B cell (primary cell): ENCODE data around the gene GNA14. TPM values are rescaled to one million over a fixed set of nuclear protein-coding genes. Genes with fewer than 3 reads are reported as not detected.

ENCODE experiments used
- ATAC-seq: fragments of 200-7000 bp; cut with Tn5 transposase; one replicate; pipeline ENCODE4 v1.10.0; 2021; ENCODE audit warnings: low read depth, mild to moderate bottlenecking, moderate number of reproducible peaks, moderate library complexity
- CTCF ChIA-PET: fragments of 350-600 bp; sonication (Branson Sonifier 250); formaldehyde crosslinking; loops from one replicate; lab custom pipeline; 2021; ENCODE audit warnings: antibody characterized with exemption, inconsistent platforms; lab: Charles Lee
- POLR2A ChIA-PET: fragments of 350-600 bp; sonication (Branson Sonifier 250); formaldehyde crosslinking; loops from one replicate; lab custom pipeline; 2021; ENCODE audit warnings: antibody characterized with exemption; lab: Charles Lee
- DNase-seq: peaks from one replicate; pipeline ENCODE4 v3.0.0; 2013
- H2AFZ ChIP-seq: 2 replicates; pipeline ENCODE4 v1.6.1; 2012; ENCODE audit warnings: mild to moderate bottlenecking, low read depth, low read length; ENCODE audit not compliant: insufficient read depth, poor library complexity, severe bottlenecking
- H3K27ac ChIP-seq, 2 donors: 1 replicate in 1 of 2; 2 replicates in 1 of 2; pipeline ENCODE4 v1.5.1; 2012 to 2013; ENCODE audit warnings: low read length in 2 of 2, mild to moderate bottlenecking in 2 of 2, moderate library complexity in 1 of 2
- H3K27me3 ChIP-seq, 4 experiments: fragments of 200-600 bp in 1 of 4; sonication (generic) in 1 of 4; replicated peaks in 1 of 4; 1 replicate in 2 of 4; 2 replicates in 2 of 4; pipeline versions ENCODE4 v1.6.1 to v1.7.0; 2013 to 2016; ENCODE audit warnings: low read length in 3 of 4, mild to moderate bottlenecking in 2 of 4, mixed read lengths in 1 of 4, moderate library complexity in 1 of 4; ENCODE audit not compliant: insufficient read depth in 4 of 4, control insufficient read depth in 3 of 4; ENCODE audit errors: control extremely low read depth in 1 of 4
- H3K36me3 ChIP-seq, 2 experiments: replicated peaks in 1 of 2; 1 replicate in 1 of 2; 2 replicates in 1 of 2; pipeline versions ENCODE4 v1.6.1 to v1.7.1; 2013; ENCODE audit warnings: low read length in 1 of 2; ENCODE audit not compliant: insufficient read depth in 2 of 2, control insufficient read depth in 1 of 2; ENCODE audit errors: control extremely low read depth in 1 of 2, extremely low read depth in 1 of 2
- H3K4me1 ChIP-seq, 2 donors: fragments of 200-600 bp in 1 of 2; sonication (generic) in 1 of 2; 1 replicate in 1 of 2; 2 replicates in 1 of 2; pipeline versions ENCODE4 v1.5.1 to v1.6.1; 2013 to 2017; ENCODE audit warnings: low read length in 2 of 2; ENCODE audit not compliant: control insufficient read depth in 2 of 2, insufficient read depth in 2 of 2
- H3K4me2 ChIP-seq: replicated peaks from 2 replicates; pipeline ENCODE3; 2012; ENCODE audit warnings: mild to moderate bottlenecking, low read depth, low read length; ENCODE audit not compliant: poor library complexity, severe bottlenecking
- H3K4me3 ChIP-seq, 5 experiments: fragments of 200-600 bp in 1 of 5; sonication (generic) in 1 of 5; 1 replicate in 3 of 5; 2 replicates in 2 of 5; pipeline versions ENCODE4 v1.5.1 to v1.7.0; 2011 to 2016; ENCODE audit warnings: low read length in 4 of 5, mild to moderate bottlenecking in 4 of 5, low read depth in 2 of 5, control low read depth in 1 of 5, moderate library complexity in 1 of 5; ENCODE audit not compliant: insufficient read depth in 1 of 5; ENCODE audit errors: control extremely low read depth in 1 of 5, extremely low read depth in 1 of 5
- H3K79me2 ChIP-seq: fragments of 200-600 bp; sonication (generic); one replicate; pipeline ENCODE4 v1.6.0; 2016; ENCODE audit warnings: low read length; ENCODE audit not compliant: control insufficient read depth, insufficient read depth
- H3K9ac ChIP-seq: fragments of 200-600 bp; sonication (generic); 2 replicates; pipeline ENCODE4 v1.6.1; 2017; ENCODE audit warnings: mild to moderate bottlenecking, low read length, moderate library complexity
- H3K9me3 ChIP-seq, 3 donors: one replicate each; pipeline versions ENCODE4 v1.6.1 to v1.7.1; 2013; ENCODE audit warnings: low read length in 2 of 3; ENCODE audit not compliant: control insufficient read depth in 2 of 3, insufficient read depth in 1 of 3; ENCODE audit errors: control extremely low read depth in 1 of 3
- H4K20me1 ChIP-seq: 2 replicates; pipeline ENCODE4 v1.6.0; 2012; ENCODE audit warnings: mild to moderate bottlenecking, low read length; ENCODE audit not compliant: insufficient read depth, control insufficient read depth, poor library complexity, severe bottlenecking
- H3K27ac Mint-ChIP-seq: one replicate; pipeline ENCODE4 v1.8.0; 2021; ENCODE audit warnings: mixed read lengths
- H3K27me3 Mint-ChIP-seq: one replicate; pipeline ENCODE4 v1.8.0; 2021; ENCODE audit warnings: mixed read lengths
- H3K4me1 Mint-ChIP-seq: one replicate; pipeline ENCODE4 v1.8.0; 2021; ENCODE audit warnings: mixed read lengths
- H3K4me3 Mint-ChIP-seq: one replicate; pipeline ENCODE4 v1.8.0; 2021; ENCODE audit warnings: mixed read lengths
- H3K9me3 Mint-ChIP-seq: one replicate; pipeline ENCODE4 v1.8.0; 2022; ENCODE audit warnings: mixed read lengths; ENCODE audit not compliant: insufficient read depth
- EZH2 ChIP-seq: IDR thresholded peaks from 2 replicates; pipeline ENCODE4 v1.6.1; 2012; ENCODE audit warnings: borderline replicate concordance, low read depth, mild to moderate bottlenecking, moderate library complexity, low read length; ENCODE audit not compliant: insufficient read depth, poor library complexity, severe bottlenecking
- WGBS: methylation state at CpG from one replicate; pipeline ENCODE4 v1.1.5; 2013; ENCODE audit warnings: missing lambda C conversion rate; ENCODE audit not compliant: insufficient coverage; 5-methylcytosine and 5-hydroxymethylcytosine counted together
- intact Hi-C: fragments of 100-400 bp; cut with micrococcal nuclease; formaldehyde crosslinking; loops from one replicate; pipeline ENCODE4 v1.10.0; 2022
- polyA plus RNA-seq: library from polyadenylated mRNA; depleted of rRNA; stranded (reverse); fragments of >200 nt; gene quantifications from 2 replicates; pipeline ENCODE4 v1.2.3, GENCODE V29; 2012
- total RNA-seq, 2 donors: library from RNA; stranded (reverse); fragments of 120-200 nt in 1 of 2; gene quantifications; 1 replicate in 1 of 2; 2 replicates in 1 of 2; pipeline versions ENCODE4 v1.2.3 to v1.2.4, GENCODE V29; 2013 to 2022
- TF ChIP-seq, protein P1 (sequence below): fragments of 200-600 bp; IDR thresholded peaks from one replicate; pipeline ENCODE4 v1.8.0; 2022; ENCODE audit warnings: antibody characterized with exemption, mild to moderate bottlenecking

GNA14 gene
- total and polyA plus RNA-seq, 2 donors (not counting 1 experiment from before 2014, with no cell fraction given), result not detected

DNA sequence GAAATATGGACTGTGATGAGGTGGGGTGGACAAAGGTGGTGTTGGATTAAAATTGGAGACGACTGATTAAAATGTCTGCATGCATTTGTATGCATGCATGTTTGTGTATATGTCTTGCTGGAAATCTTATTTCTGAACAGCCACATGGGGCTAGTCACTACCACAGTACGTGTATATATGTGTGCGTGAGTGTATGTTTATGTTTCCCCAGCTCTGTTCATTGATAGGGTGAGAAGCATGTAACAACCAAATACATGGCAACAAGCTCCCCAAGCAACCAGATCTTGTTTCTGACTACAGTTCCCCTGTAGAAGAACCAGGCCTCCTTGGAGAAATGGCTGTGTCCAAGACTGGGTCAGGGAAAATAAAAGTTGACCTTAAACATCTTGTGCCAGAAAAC lies 139.7 kb downstream of the GNA14 start:
- Mint-ChIP-seq H3K9me3 (no peaks in the 10 kb centered on the region), H3K27me3 (peaks cover 7% of the 10 kb centered on the region), H3K4me1 (no peaks in the 10 kb centered on the region), H3K27ac (no peak overlapping the region), H3K4me3 (no peak overlapping the region)
- no peak overlapping the region for H3K9ac ChIP-seq
- peaks cover 0 to 2% (median 0%) of the 10 kb centered on the region in 3 donors for H3K9me3 ChIP-seq
- no peak overlapping the region for H3K27ac ChIP-seq
- ChIA-PET CTCF (no interaction called here), POLR2A (no interaction called here)
- intact Hi-C loops, result no loop called here
- no peak for TF ChIP-seq EZH2
- TF ChIP-seq, protein P1, sequence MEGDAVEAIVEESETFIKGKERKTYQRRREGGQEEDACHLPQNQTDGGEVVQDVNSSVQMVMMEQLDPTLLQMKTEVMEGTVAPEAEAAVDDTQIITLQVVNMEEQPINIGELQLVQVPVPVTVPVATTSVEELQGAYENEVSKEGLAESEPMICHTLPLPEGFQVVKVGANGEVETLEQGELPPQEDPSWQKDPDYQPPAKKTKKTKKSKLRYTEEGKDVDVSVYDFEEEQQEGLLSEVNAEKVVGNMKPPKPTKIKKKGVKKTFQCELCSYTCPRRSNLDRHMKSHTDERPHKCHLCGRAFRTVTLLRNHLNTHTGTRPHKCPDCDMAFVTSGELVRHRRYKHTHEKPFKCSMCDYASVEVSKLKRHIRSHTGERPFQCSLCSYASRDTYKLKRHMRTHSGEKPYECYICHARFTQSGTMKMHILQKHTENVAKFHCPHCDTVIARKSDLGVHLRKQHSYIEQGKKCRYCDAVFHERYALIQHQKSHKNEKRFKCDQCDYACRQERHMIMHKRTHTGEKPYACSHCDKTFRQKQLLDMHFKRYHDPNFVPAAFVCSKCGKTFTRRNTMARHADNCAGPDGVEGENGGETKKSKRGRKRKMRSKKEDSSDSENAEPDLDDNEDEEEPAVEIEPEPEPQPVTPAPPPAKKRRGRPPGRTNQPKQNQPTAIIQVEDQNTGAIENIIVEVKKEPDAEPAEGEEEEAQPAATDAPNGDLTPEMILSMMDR, result no peak
- no peak overlapping the region for H3K4me3 ChIP-seq
- ATAC-seq, result no peak
- H3K4me2 ChIP-seq, result no peak overlapping the region
- no peaks in the 10 kb centered on the region for H3K79me2 ChIP-seq
- H3K27me3 ChIP-seq, result no peaks in the 10 kb centered on the region
- no peaks in the 10 kb centered on the region for H4K20me1 ChIP-seq
- no peaks in the 10 kb centered on the region for H3K4me1 ChIP-seq
- no peaks in the 10 kb centered on the region for H3K36me3 ChIP-seq
- H2AFZ ChIP-seq, result no peak overlapping the region
- WGBS, result 100% methylated on average over 1 of the region's 3 CpGs
- DNase-seq, result no peak

- Mint-ChIP-seq H3K9me3 (no peaks in the 10 kb centered on the region), H3K27me3 (peaks cover 11% of the 10 kb centered on the region), H3K4me1 (no peaks in the 10 kb centered on the region), H3K4me3 (no peak overlapping the region), H3K27ac (no peak overlapping the region)
- H3K27me3 ChIP-seq, result no peaks in the 10 kb centered on the region
- H3K4me3 ChIP-seq, result no peak overlapping the region
- no peaks in the 10 kb centered on the region for H3K4me1 ChIP-seq
- no peaks in the 10 kb centered on the region for H3K36me3 ChIP-seq
- ChIA-PET POLR2A (no interaction called here), CTCF (no interaction called here)
- intact Hi-C loops, result no loop called here
- H3K9me3 ChIP-seq, result peaks cover 0 to 2% (median 0%) of the 10 kb centered on the region in 3 donors
- H2AFZ ChIP-seq, result no peak overlapping the region
- no peak for DNase-seq
- H3K79me2 ChIP-seq, result no peaks in the 10 kb centered on the region
- H3K4me2 ChIP-seq, result no peak overlapping the region
- no peak overlapping the region for H3K27ac ChIP-seq
- H3K9ac ChIP-seq, result no peak overlapping the region
- ATAC-seq, result no peak
- H4K20me1 ChIP-seq, result no peaks in the 10 kb centered on the region
- WGBS, result 97% methylated on average over 4 of the region's 7 CpGs
- TF ChIP-seq, protein P1, result no peak
- no peak for TF ChIP-seq EZH2
Observed at GRCh38 chr9:77507212-77507961, 140.7 kb downstream of the GNA14 start.
